GM18870 (cell line): ENCODE measurements around the gene ANKS4B.
"Not testable (repeated sequence)": the region's sequence is repeated elsewhere in the genome, so short reads cannot be mapped to it uniquely, and the experiment has no call there.

Experiments
- ATAC-seq: cut with Tn5 transposase; IDR thresholded peaks from one replicate; pipeline ENCODE4 v1.9.1; 2021; ENCODE audit warnings: moderate library complexity; ENCODE audit not compliant: unreplicated experiment

Gene ANKS4B

GRCh38 chr16:21260870-21261791, 27.6 kb downstream of the ANKS4B start:
- no peak for ATAC-seq

GRCh38 chr16:21262779-21263639, 29.5 kb downstream of the ANKS4B start:
- ATAC-seq: no peak

DNA sequence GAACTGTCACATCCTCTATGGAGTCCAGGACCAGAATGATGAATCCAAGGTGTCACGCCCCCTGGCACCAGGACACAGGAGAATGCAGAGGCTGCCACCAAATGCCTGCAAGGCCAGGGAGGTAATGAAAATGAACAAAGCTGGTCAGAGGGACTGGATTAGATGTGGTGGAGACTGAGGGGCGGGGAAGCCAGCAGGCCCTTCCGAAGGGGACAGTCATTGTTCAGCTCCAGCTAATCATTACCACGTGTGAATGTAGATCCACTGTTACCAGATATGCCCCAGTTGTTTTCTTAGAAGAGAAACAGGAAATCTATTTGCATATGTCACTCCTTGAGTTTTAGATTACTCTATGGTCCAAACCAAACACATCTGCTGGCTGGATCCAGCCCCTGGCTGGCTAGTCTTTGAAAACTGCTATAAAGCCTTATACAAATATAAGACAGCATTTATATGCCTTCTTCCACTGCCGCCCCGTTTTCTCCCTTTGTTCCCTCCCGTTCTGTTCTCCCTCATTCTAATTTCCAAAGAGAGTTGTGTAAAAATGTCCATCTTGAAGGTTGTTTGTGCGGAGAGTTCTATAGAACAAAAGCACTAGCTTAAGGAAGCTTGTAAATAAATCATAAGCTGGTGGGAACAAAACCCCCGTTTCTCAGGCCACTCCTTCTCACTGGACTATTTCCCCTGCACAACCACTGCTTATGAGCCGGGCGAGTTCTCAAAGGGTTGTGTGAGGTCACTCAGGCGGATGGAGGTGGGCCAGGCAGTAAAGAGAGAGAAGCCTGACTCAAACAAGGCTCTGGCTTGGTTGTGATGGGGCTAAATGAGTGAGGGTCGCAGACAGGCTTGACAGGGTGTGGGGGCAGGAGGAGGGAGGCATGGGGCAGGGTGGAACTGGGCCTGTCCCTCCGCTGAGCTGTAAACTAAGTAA, 30.4 kb downstream of the ANKS4B start:
- ATAC-seq: peak; percentile 80

- ATAC-seq: no peak
Measured at GRCh38 chr16:21264571-21265036, 31.1 kb downstream of the ANKS4B start.

DNA sequence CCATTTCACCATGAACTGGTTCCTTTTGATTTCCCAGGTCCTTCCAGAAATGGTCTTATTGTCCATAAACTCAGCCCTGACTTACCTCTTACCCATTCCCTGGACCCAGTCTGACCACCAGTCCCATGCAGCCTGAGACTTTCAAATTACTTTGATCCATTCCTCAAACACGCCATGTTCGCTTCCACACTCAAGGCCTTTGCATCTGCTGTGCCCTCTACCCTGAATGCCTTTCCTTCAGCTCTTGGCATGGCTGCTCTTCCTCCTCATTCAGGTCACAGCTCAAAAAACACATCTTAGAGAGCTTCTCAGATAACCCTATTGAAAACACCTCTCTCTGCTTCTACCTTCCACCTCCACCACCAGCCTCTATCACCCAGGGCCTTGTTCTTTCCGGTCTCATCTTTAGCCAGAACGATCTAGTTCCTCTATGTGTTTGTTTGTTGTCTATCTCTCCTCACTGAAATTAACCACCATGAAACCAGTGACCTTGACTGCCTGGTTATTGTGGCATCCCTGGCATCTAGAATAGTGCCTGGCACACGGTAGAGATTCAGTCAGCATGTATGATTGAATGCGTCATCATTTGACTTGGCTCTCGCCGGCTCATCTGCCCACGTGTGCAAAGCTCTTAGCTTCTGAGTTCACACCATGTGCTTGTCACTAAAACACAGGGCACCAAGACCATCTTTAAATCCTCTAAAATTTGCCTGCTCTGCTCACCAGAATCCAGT, 31.8 kb downstream of the ANKS4B start:
- ATAC-seq: no peak

- no peak for ATAC-seq
Measured at GRCh38 chr16:21267298-21267697, 33.8 kb downstream of the ANKS4B start.

DNA sequence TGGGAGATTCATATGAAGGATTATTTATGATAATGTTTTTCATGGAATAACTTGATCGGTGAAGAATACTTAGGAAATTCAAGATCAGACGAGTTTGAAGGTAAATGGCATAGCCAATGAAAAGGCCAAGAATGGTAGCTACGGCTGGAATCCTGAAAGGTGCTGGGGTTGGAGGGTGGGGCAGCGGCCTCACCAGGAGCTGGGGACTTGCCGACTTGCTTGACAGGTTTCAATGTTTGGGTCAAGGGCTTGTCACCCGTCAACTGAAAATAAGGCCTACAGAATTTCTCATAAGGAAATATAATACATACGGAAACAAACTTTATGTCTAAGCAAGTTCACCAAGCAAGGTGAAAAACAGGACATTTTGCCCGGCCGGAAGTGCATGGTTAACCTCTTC, 34.7 kb downstream of the ANKS4B start:
- no peak for ATAC-seq

DNA sequence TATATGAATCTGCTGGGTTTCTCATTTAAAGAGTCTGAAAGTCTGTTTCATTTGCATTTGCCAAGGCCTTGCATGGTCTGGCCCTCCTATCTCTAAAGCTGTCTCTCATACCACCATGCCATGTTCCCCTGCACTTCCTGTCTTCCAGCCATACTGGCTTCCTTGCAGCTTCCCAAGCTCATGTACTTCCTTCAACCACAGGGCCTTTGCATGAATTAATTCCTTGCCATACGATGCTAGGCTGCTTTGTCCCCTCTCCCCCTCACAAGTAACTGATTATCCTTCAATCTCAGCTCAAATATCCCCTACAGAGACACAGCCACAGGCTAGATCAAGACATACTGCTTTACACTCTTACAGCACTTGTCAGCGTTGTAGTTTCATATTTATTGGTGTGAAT, 38.8 kb downstream of the ANKS4B start:
- no peak for ATAC-seq

DNA sequence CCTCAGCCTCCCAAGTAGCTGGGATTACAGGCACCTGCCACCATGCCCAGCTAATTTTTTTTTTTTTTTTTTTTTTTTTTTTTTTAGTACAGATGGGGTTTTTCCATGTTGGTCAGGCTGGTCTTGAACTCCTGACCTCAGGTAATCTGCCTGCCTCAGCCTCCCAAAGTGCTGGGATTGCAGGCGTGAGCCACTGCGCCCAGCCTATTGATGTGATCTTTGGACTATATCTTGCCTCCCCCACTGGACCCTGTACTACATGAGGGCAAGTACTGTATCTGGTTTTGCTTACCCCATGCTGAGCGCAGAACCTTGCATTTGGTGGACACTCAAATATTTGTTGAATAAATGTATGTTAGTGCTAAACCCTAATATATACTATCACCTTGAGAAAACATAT, 39.3 kb downstream of the ANKS4B start:
- ATAC-seq: not testable (repeated sequence)

- ATAC-seq: peak; percentile 40
Measured at GRCh38 chr16:21274172-21274726, 40.8 kb downstream of the ANKS4B start.

DNA sequence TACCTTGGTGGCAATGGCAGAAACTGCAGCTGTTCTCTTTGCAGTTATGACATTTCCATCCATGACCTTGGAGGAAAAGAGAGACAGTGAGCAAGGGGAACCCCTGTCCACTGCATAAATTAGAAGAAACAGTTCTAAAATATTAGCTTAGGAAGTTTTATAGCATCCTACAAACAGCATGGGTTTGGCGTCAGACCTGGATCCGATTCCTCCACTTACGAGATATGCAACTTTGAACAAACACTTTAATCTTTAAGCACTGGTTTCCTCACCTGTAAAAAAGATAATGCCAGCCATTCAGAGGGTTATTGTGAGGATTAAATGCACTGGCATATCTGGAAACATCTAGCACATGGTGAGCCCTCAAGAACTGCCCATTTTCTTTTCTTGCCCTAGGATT, 42.0 kb downstream of the ANKS4B start:
- no peak for ATAC-seq

DNA sequence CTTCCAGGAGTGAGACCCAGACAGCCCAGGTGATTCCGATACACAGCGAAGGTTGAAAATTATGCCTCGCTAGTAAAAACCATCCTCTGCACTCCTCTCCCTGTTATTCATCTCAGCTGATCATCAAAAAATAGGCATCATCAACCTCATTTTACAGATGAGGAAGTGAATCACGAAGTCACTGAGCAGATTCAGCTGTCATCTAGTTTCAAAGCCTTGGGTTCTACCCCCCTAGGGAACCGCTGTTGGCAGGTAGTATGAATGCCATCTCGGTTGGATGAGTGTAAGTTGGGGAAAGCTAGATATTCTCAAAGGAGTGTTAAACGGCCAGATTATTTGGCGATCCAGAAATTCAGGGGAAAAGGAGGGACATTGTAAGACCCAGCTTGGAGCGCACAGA, 42.6 kb downstream of the ANKS4B start:
- ATAC-seq: no peak

DNA sequence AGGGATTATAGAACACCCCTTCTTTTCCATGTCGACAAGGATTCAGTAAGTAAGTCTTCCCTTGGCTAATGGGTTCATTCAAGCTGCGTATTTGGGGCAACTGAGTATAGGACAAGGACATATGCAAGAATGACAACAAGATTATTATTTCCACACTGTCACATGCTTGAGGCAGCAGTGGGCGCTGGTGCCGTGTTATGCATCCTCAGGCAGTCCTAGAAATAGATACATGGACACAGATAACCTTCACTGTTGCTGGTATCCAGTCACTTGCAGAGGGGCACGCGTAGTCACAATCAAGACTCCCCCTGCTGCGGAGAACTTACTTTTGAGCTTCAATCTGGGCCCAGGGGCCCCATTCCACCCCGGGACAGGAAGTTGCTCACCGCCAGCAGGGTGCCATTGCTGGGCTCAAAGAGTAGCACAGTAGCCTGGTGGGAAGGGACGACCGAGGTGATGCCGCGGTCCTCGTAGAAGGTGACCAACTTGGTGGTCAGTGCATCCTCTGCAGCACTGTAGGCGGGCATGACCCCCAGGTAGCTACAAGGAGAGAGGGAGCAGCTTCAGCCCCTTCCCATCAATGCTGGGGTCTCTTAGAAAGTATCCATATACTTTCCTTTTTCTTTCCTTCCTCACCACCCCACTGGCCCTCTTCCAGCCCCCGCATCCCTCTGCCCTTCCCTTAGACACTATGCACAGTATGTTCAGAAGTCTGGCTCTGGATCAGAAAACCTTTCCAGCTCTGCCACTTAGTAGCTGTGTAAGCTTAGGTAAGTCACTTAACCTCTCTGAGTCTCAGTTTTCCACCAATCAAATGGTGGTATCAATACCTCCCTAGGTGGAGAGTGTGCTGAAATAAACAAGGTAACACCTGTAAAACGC, 43.8 kb downstream of the ANKS4B start:
- ATAC-seq: no peak

- no peak for ATAC-seq
Measured at GRCh38 chr16:21277927-21278706, 44.6 kb downstream of the ANKS4B start, which contains the start of gene CRYM. TSS of gene CRYM (minus strand) at chr16:21278290. CDS start at chr16:21278251, 39 bp downstream.

DNA sequence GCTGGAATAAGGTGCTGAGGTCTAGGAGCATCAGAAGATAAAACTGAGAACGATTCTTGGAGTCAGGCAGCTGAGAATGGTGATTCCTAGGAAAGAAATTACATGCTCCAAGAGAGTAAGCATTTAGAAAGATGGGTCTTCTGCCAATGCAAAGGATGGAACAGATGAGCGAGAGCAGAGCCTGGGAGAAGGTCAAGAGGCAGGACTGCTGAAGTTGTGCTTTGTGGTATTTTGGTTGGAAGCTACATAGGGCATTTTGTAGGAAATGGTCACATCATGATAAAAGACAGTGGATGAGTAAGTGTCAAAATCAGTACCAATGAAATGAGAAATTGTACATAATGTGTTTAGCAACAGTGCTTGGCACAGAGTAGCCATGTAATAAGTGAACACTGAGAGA, 46.0 kb downstream of the ANKS4B start:
- ATAC-seq: no peak

DNA sequence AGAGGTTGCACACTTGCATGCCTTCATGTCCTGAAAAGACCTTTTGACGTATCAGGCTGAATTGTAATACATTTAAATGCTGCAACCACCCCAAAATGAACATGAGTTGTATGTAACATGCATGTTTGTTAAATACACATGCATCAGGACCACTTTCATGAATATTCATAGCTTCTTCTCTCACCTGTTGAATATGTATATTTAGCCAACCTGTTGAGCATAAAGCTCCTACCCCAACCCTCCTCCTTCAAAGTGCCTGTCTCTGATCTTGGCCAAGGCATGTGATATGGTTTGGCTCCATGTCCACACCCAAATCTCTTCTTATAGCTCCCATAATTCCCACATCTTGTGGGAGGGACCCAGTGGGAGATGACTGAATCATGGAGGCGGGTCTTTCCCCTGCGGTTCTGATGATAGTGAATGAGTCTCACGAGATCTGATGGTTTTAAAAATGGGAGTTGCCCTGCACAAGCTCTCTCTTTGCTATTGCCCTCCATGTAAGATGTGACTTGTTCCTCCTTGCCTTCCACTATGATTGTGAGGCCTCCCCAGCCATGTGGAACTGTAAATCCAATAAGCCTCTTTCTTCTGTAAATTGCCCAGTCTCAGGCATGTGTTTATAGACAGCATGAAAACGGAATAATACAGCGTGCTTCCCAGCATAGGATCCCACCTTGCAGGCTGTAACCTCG, 48.3 kb downstream of the ANKS4B start:
- ATAC-seq: no peak
